Stimulated activated effector memory CD8-positive, alpha-beta T cell treated with anti-CD3 and anti-CD28 coated beads, Interleukin-12 subunit alpha, Interleukin-12 subunit beta, amount 100 ng/mL, for 72 hours (primary cell): ENCODE results near the gene RTKN.
"Not testable (repeated sequence)": the region's sequence is repeated elsewhere in the genome, so short reads cannot be mapped to it uniquely, and the experiment has no call there.

Source experiments
- ATAC-seq: fragments of 150-1000 bp; cut with Tn5 transposase; 2 replicates; pipeline ENCODE4 v1.10.0; 2021
- DNase-seq, 2 donors: peaks; one replicate each; pipeline ENCODE4 v3.0.0; 2021 to 2022; ENCODE audit warnings: low spot score in 2 of 2
- H3K27ac Mint-ChIP-seq: one replicate; pipeline ENCODE4 v1.8.0; 2022; ENCODE audit warnings: mild to moderate bottlenecking, mixed read lengths
- H3K36me3 Mint-ChIP-seq: one replicate; pipeline ENCODE4 v1.8.0; 2022; ENCODE audit warnings: mild to moderate bottlenecking, mixed read lengths
- H3K4me1 Mint-ChIP-seq: one replicate; pipeline ENCODE4 v1.8.0; 2022; ENCODE audit warnings: mixed read lengths
- H3K4me3 Mint-ChIP-seq: one replicate; pipeline ENCODE4 v1.8.0; 2022; ENCODE audit warnings: mild to moderate bottlenecking, mixed read lengths
- H3K9me3 Mint-ChIP-seq: one replicate; pipeline ENCODE4 v1.8.0; 2022; ENCODE audit warnings: mixed read lengths

Gene RTKN

GRCh38 chr2:74441690-74442482, at the start of gene RTKN:
Gene RTKN, minus strand, starts transcription at chr2:74441937. Its CDS starts 121 bp downstream, at chr2:74441816.
- Mint-ChIP-seq H3K36me3 (no peaks in the 10 kb centered on the region), H3K27ac (peak within 1 kb of the TSS; percentile 77), H3K4me3 (peak within 1 kb of the TSS; percentile 63), H3K4me1 (peaks cover 23% of the 10 kb centered on the region), H3K9me3 (no peaks in the 10 kb centered on the region)
- DNase-seq, result no peak
- peak; percentile 32 for ATAC-seq

- Mint-ChIP-seq H3K36me3 (peaks cover 75% of the 10 kb centered on the region), H3K9me3 (no peaks in the 10 kb centered on the region), H3K27ac (no peak overlapping the region), H3K4me1 (peaks cover 10% of the 10 kb centered on the region), H3K4me3 (no peak overlapping the region)
- no peak for ATAC-seq
- DNase-seq, result no peak
These were observed 48.2 kb upstream of the RTKN start for GRCh38 chr2:74489906-74490305.

GRCh38 chr2:74488643-74489481, 47.1 kb upstream of the RTKN start:
- Mint-ChIP-seq H3K27ac (no peak overlapping the region), H3K9me3 (no peaks in the 10 kb centered on the region)
- no peak for ATAC-seq

GRCh38 chr2:74486141-74486540, 44.4 kb upstream of the RTKN start:
- H3K4me1 Mint-ChIP-seq, result peaks cover 28% of the 10 kb centered on the region
- no peak for DNase-seq
- peaks cover 62% of the 10 kb centered on the region for H3K36me3 Mint-ChIP-seq
- H3K27ac Mint-ChIP-seq, result no peak overlapping the region
- no peaks in the 10 kb centered on the region for H3K9me3 Mint-ChIP-seq
- H3K4me3 Mint-ChIP-seq, result no peak overlapping the region
- no peak for ATAC-seq

More at GRCh38 chr2:74488643-74489481, 47.1 kb upstream of the RTKN start:
- H3K4me1 Mint-ChIP-seq, result peaks cover 10% of the 10 kb centered on the region
- H3K4me3 Mint-ChIP-seq, result no peak overlapping the region
- H3K36me3 Mint-ChIP-seq, result peaks cover 76% of the 10 kb centered on the region
- no peak for DNase-seq

GRCh38 chr2:74483675-74484164, 42.0 kb upstream of the RTKN start:
- DNase-seq, H3K9me3 Mint-ChIP-seq, ATAC-seq: not testable (repeated sequence)
- H3K27ac Mint-ChIP-seq, result peak overlapping the region; percentile 95
- H3K4me3 Mint-ChIP-seq, result peak overlapping the region; percentile 90
- peaks cover 39% of the 10 kb centered on the region for H3K4me1 Mint-ChIP-seq
- peaks cover 65% of the 10 kb centered on the region for H3K36me3 Mint-ChIP-seq

- H3K9me3 Mint-ChIP-seq, result no peaks in the 10 kb centered on the region
- H3K4me1 Mint-ChIP-seq, result peaks cover 39% of the 10 kb centered on the region
- ATAC-seq (peak; percentile 96), DNase-seq (peak; percentile 79 to 96)
- peak within 1 kb of the TSS; percentile 90 for H3K4me3 Mint-ChIP-seq
- H3K27ac Mint-ChIP-seq, result peak within 1 kb of the TSS; percentile 95
- H3K36me3 Mint-ChIP-seq, result peaks cover 68% of the 10 kb centered on the region
These were observed 41.3 kb upstream of the RTKN start, which contains the start of the genes CCDC142 and TTC31 for GRCh38 chr2:74482801-74483674. Gene CCDC142, minus strand, starts transcription at chr2:74482998. Its CDS starts 161 bp downstream, at chr2:74482837. Gene TTC31, plus strand, starts transcription at chr2:74483081. Its CDS starts 15 bp downstream, at chr2:74483096.

GRCh38 chr2:74481961-74482800, 40.4 kb upstream of the RTKN start:
- H3K9me3 Mint-ChIP-seq, result no peaks in the 10 kb centered on the region
- peak; percentile 65 for ATAC-seq
- DNase-seq, result peak in 1 of 2 donors; percentile 88
- H3K36me3 Mint-ChIP-seq, result peaks cover 76% of the 10 kb centered on the region
- peaks cover 39% of the 10 kb centered on the region for H3K4me1 Mint-ChIP-seq
- peak overlapping the region; percentile 95 for H3K27ac Mint-ChIP-seq
- peak overlapping the region; percentile 90 for H3K4me3 Mint-ChIP-seq

GRCh38 chr2:74481431-74481830, 39.7 kb upstream of the RTKN start:
- peak overlapping the region; percentile 95 for H3K27ac Mint-ChIP-seq
- H3K4me3 Mint-ChIP-seq, result peak overlapping the region; percentile 90
- no peak for DNase-seq
- peaks cover 33% of the 10 kb centered on the region for H3K4me1 Mint-ChIP-seq
- H3K36me3 Mint-ChIP-seq, result peaks cover 70% of the 10 kb centered on the region
- no peaks in the 10 kb centered on the region for H3K9me3 Mint-ChIP-seq
- no peak for ATAC-seq

- Mint-ChIP-seq H3K9me3 (no peaks in the 10 kb centered on the region), H3K36me3 (peaks cover 83% of the 10 kb centered on the region), H3K4me3 (no peak overlapping the region), H3K4me1 (peaks cover 24% of the 10 kb centered on the region), H3K27ac (peak overlapping the region; percentile 54)
- ATAC-seq, result no peak
- DNase-seq, result no peak
These were observed 33.2 kb upstream of the RTKN start for GRCh38 chr2:74474899-74475298.

- ATAC-seq (no peak), DNase-seq (no peak)
- Mint-ChIP-seq H3K4me3 (peak overlapping the region; percentile 97), H3K4me1 (peaks cover 27% of the 10 kb centered on the region), H3K9me3 (no peaks in the 10 kb centered on the region), H3K27ac (no peak overlapping the region), H3K36me3 (peaks cover 79% of the 10 kb centered on the region)
These were observed 32.7 kb upstream of the RTKN start for GRCh38 chr2:74474481-74474880.

GRCh38 chr2:74472945-74473258, 31.2 kb upstream of the RTKN start:
- DNase-seq, result no peak
- H3K4me3 Mint-ChIP-seq, result peak overlapping the region; percentile 97
- peaks cover 63% of the 10 kb centered on the region for H3K36me3 Mint-ChIP-seq
- H3K4me1 Mint-ChIP-seq, result peaks cover 27% of the 10 kb centered on the region
- no peaks in the 10 kb centered on the region for H3K9me3 Mint-ChIP-seq
- ATAC-seq, result no peak
- peak overlapping the region; percentile 97 for H3K27ac Mint-ChIP-seq

GRCh38 chr2:74472086-74472944, 30.6 kb upstream of the RTKN start, which contains the start of gene MRPL53:
Gene MRPL53, minus strand, starts transcription at chr2:74472680. Its CDS starts 20 bp downstream, at chr2:74472660.
- DNase-seq (peak; percentile 88 to 97), ATAC-seq (peak; percentile 96)
- H3K27ac Mint-ChIP-seq, result peak within 1 kb of the TSS; percentile 97
- H3K4me3 Mint-ChIP-seq, result peak within 1 kb of the TSS; percentile 97
- H3K9me3 Mint-ChIP-seq, result no peaks in the 10 kb centered on the region
- H3K36me3 Mint-ChIP-seq, result peaks cover 57% of the 10 kb centered on the region
- H3K4me1 Mint-ChIP-seq, result peaks cover 27% of the 10 kb centered on the region
